ENCODE measurements around the gene LRRIQ4.

- TF ChIP-seq CTCF (IDR thresholded peaks at IDR 0.05): no peak
- TF ChIP-seq POLR2AphosphoS5 (IDR thresholded peaks at IDR 0.05): no peak
Measured at GRCh38 chr3:169871129-169871886, 58.6 kb downstream of the LRRIQ4 start.
